Measurements from ENCODE around the gene COQ3. TPM values are rescaled to one million over a fixed set of nuclear protein-coding genes. Genes with fewer than 3 reads are reported as not detected.

Gene COQ3
- total RNA-seq, 1 experiment from 2014 or later = 10.9 TPM

GRCh38 chr6:99345164-99345563, 48.8 kb downstream of the COQ3 start:
- H3K4ac ChIP-seq (ENCODE audit: low read depth, low read length) = no peak overlapping the region
- no peak for DNase-seq
- no peak overlapping the region for H3K4me2 ChIP-seq (ENCODE audit: insufficient read depth, insufficient read length, low read length)
- peaks cover 8% of the 10 kb centered on the region for H3K23me2 ChIP-seq (ENCODE audit: insufficient read length, low read depth, low read length, poor library complexity, severe bottlenecking)
- H2BK12ac ChIP-seq (ENCODE audit: insufficient read length, low read depth, low read length) = no peak overlapping the region
- no peak overlapping the region for H3K27ac Mint-ChIP-seq
- no peak overlapping the region for H3K56ac ChIP-seq (ENCODE audit: insufficient read length, low read depth, low read length)
- no peak overlapping the region for H3K27ac ChIP-seq (ENCODE audit: insufficient read length, low read depth, low read length)
- no peak overlapping the region for H2BK5ac ChIP-seq (ENCODE audit: insufficient read length, low read length)
- no peaks in the 10 kb centered on the region for H3K79me2 ChIP-seq (ENCODE audit: insufficient read depth, low read length)
- no peak overlapping the region for H3K23ac ChIP-seq (ENCODE audit: insufficient read length, low read depth, low read length)
- H2BK120ac ChIP-seq (ENCODE audit: low read depth, low read length, poor library complexity, severe bottlenecking) = no peak overlapping the region
- no peak overlapping the region for H4K91ac ChIP-seq (ENCODE audit: insufficient read length, low read depth, low read length)
- H2BK20ac ChIP-seq (ENCODE audit: low read depth, low read length, poor library complexity, severe bottlenecking) = no peak overlapping the region
- H3T11ph ChIP-seq (ENCODE audit: low read length) = no peak overlapping the region
- H2AK5ac ChIP-seq (ENCODE audit: insufficient read length, low read length) = no peak overlapping the region
- no peaks in the 10 kb centered on the region for H3K27me3 ChIP-seq (ENCODE audit: insufficient read depth, low read length)
- no peak overlapping the region for H3K9ac ChIP-seq (ENCODE audit: extremely low read depth, insufficient read length, low read length)
- no peak overlapping the region for H2AFZ ChIP-seq (ENCODE audit: low read length)
- WGBS (ENCODE audit: extremely low coverage, insufficient read length, low lambda C conversion rate) = no CpG with 5 or more reads among the region's 4 CpGs
- no peaks in the 10 kb centered on the region for H3K79me1 ChIP-seq (ENCODE audit: insufficient read depth, low read depth, low read length, poor library complexity, severe bottlenecking)
- peaks cover 8% of the 10 kb centered on the region; the same call in 1 of the 2 replicates for H3K4me1 ChIP-seq (ENCODE audit: insufficient read depth, low read length)
- H3K9me3 Mint-ChIP-seq = no peaks in the 10 kb centered on the region
- H3K36me3 Mint-ChIP-seq (ENCODE audit: insufficient read depth in 1 of 3, low read depth in 3 of 3) = peaks cover 0 to 4% (median 1%) of the 10 kb centered on the region in 3 experiments; a peak in 1 of 7 replicates
- no peak overlapping the region for H3K14ac ChIP-seq (ENCODE audit: insufficient read depth, low read length)
- peaks cover 31% of the 10 kb centered on the region in 2 experiments for H3K4me1 Mint-ChIP-seq
- H3K27me3 Mint-ChIP-seq (ENCODE audit: low read depth) = peaks cover under 1% of the 10 kb centered on the region; the same call in 1 of the 2 replicates
- no peak overlapping the region for H3K4me3 Mint-ChIP-seq
- H4K20me1 ChIP-seq (ENCODE audit: control insufficient read depth, insufficient read depth, insufficient read length) = no peaks in the 10 kb centered on the region
- no peak for TF ChIP-seq CTCF (conservative IDR thresholded peaks at IDR 0.05)
- no peak overlapping the region for H4K8ac ChIP-seq (replicated peaks; ENCODE audit: insufficient read length, low read depth, low read length)
- no peak overlapping the region for H2BK15ac ChIP-seq (ENCODE audit: low read depth, low read length)
- H3K9me3 ChIP-seq (ENCODE audit: control insufficient read depth, low read depth, low read length) = no peaks in the 10 kb centered on the region
- no peak overlapping the region for H4K5ac ChIP-seq (ENCODE audit: insufficient read length, low read depth, low read length)
- H3K18ac ChIP-seq (ENCODE audit: insufficient read length, low read depth, low read length) = no peak overlapping the region

Data from H9 (cell line).